HG02938 (cell line): ENCODE measurements around the gene RABL6.

ENCODE experiments used
- ATAC-seq: cut with Tn5 transposase; IDR thresholded peaks from one replicate; pipeline ENCODE4 v1.9.1; 2021; ENCODE audit warnings: mild to moderate bottlenecking, moderate library complexity; ENCODE audit not compliant: unreplicated experiment

The RABL6 gene

GRCh38 chr9:136815422-136815782, 7.7 kb downstream of the RABL6 start:
- ATAC-seq = no peak

GRCh38 chr9:136820971-136821825, 13.4 kb downstream of the RABL6 start:
- no peak for ATAC-seq

DNA sequence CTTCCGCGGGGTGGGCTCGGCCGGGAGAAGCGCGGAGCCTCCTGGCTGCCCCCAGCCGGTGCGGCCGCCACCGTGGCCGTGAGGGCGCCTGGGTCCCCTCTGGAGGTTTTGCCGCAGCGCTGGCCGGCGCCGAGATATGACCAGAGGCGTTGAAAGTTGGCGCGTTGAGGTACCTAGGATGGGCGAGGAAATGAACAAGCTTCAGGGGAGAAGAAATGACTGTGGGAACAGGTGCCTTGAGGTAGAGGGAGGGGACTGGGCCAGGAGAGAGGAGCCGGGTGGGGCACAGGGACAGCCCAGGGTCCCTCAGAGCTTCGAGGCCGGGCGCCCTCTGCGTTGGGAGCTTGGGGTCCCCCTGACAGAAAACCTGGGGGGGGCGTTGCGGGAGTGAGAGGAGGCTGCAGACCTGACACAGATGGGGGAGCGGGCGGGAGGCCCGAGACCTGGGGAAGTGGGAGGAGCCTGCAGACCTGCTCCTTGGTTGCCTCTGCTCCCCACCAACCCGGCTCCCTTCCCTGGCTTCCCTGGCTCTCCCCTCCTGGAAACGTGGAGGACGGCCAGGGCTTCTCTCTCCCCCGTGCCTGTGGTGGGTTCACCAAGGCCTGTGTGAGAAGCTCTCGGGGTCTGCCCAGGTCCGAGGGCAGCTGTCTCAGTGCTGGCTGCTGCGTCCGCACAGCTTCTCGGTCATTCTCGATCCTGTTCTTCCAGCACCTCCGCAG, 14.2 kb downstream of the RABL6 start:
- no peak for ATAC-seq

- no peak for ATAC-seq
Measured at GRCh38 chr9:136823136-136824046, 15.6 kb downstream of the RABL6 start.

- ATAC-seq = no peak
Measured at GRCh38 chr9:136824496-136825225, 16.9 kb downstream of the RABL6 start.

DNA sequence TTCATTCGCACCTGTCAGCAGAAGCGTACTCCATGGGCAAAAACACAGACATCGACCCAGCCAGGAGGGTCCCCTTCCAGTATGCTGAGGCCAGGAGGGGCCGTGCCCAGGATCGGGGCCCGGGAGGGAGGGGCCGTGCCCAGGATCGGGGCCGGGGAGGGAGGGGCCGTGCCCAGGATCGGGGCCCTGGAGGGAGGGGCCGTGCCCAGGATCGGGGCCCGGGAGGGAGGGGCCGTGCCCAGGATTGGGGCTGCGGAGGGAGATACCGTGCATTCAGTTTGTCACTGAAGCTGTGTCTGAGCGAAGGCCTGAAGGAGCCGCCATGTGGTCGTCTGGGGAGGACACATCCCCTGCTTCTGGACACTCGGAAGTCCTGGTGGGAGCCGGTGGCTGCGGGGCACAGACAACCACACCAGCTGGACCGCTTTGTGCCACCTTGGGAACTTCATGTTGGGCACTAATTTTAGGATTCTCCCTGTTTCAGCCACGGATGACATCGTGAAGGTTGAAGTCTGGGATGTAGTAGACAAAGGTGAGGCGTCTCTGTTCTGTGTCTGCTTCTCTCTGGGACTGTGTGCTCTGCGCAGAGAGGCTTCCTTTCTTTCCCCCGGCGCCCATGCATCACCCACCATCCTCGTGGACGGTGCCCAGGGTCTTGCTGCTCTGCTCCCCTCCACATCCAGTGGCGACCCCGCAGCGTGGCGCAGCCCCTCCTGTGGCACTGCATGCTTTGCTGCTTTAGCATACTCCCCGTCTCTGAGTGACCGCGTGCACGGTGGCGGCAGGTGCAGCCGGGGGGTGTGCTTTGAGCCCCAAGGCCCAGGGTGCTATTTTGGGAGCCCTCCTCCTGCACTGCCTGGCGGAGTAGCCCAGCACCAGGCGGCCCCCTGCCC, 17.8 kb downstream of the RABL6 start:
- no peak for ATAC-seq

DNA sequence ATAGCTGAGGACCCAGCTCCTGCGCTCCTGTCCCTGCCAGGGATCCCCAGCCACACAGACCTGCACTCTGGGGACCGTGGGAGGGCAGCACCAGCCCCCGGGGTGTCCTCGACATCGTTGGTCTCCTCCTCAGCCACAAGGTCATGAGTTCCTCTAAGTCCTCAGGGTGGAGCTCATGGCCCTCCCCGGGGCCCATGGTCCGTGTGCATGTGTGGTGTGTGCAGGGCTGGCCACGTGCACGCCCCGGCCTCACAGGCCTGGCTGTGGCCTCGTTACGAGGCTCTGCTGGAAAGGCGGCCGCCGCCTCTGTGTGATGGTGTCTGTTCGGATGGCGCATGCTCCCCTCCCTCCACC, 18.4 kb downstream of the RABL6 start:
- ATAC-seq = no peak

GRCh38 chr9:136826703-136827582, 19.2 kb downstream of the RABL6 start:
- ATAC-seq = no peak

GRCh38 chr9:136827794-136828473, 20.2 kb downstream of the RABL6 start:
- no peak for ATAC-seq

- ATAC-seq = no peak
Measured at GRCh38 chr9:136828474-136829140, 20.9 kb downstream of the RABL6 start.

- no peak for ATAC-seq
Measured at GRCh38 chr9:136829412-136829811, 21.7 kb downstream of the RABL6 start.

DNA sequence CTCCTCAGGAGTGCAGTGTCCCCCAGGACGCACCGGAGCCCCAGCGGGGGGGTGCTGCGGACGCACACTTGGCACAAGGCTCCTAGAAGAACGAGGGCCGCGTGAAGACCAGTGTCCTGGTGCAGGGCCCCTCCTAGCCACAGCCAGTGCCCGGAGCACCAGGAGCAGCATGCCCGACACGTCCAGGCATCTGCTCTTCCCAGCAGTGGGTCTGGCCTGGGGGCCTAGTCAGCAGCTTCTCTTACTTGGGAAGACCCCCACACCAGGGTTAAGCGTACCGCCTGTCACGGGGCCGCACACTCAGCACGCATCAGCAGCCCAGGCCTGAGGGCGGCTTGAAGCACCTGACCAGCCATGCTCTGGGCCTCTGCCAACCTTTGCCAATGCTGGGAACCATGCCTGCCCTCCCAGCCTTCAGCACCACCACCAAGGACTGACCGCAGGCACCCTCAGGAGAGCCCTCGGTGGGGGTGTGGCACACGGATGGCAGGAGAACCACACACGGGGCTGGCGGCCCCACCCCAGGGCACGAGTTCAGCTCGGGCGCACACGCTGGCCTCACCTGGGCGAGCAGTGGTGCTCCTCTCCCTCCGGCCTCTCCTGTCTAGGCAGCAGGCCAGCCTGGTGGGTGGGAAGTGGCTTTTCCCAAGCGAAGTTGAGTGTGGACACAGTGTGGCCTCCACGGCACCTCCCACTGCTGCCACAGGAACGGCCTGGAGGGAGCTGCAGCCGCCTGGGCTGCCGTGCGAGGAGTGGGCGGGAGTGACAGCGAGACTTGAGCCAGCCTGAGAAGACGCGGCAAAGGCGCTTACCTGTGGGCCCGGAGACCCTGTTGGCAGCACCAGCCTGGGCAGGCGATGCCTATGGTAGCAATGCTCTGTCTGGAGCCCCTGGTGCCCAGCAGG, 22.5 kb downstream of the RABL6 start:
- no peak for ATAC-seq

- no peak for ATAC-seq
Measured at GRCh38 chr9:136831002-136831719, 23.4 kb downstream of the RABL6 start.

- ATAC-seq = no peak
Measured at GRCh38 chr9:136831720-136832104, 24.0 kb downstream of the RABL6 start.

DNA sequence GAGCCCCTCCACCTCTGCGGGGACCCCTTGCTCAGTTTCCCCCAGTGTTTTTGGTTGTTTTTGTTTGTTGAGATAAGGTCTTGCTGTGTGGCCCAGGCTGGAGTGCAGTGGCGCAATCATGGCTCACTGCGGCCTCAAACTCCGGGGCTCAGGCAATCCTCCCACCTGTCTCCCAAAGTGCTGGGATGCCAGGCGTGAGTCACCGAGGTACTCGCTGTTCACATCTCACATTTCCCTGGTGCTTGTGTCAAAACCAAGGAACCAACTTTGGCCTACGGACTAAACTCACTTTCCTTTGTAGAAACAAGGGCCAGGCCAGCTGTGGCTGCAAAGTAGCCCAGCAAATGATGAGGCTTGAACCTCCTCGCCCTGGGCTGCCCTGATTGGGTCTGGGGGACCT, 24.8 kb downstream of the RABL6 start:
- no peak for ATAC-seq
